ENCODE measurements around the gene THSD7B. TPM values are rescaled to one million over a fixed set of nuclear protein-coding genes. Genes with fewer than 3 reads are reported as not detected.

The THSD7B gene
- total and polyA plus RNA-seq, 9 donors, result 0.10 to 0.82 (median 0.37) TPM; not detected in 1

GRCh38 chr2:137238065-137238464 is 472.7 kb downstream of the THSD7B start:
- no peak overlapping the region for H3K27ac ChIP-seq
- 84 to 89% (median 87%) methylated on average over 3 of the region's 3 CpGs for WGBS, 3 donors
- H3K4me3 ChIP-seq, result no peak overlapping the region
- no peaks in the 10 kb centered on the region for H3K27me3 ChIP-seq
- intact Hi-C loops (cut with DNase I), result no loop called here
- H3K9me3 ChIP-seq, result no peaks in the 10 kb centered on the region
- no peaks in the 10 kb centered on the region for H3K36me3 ChIP-seq
- TF ChIP-seq, protein P1, sequence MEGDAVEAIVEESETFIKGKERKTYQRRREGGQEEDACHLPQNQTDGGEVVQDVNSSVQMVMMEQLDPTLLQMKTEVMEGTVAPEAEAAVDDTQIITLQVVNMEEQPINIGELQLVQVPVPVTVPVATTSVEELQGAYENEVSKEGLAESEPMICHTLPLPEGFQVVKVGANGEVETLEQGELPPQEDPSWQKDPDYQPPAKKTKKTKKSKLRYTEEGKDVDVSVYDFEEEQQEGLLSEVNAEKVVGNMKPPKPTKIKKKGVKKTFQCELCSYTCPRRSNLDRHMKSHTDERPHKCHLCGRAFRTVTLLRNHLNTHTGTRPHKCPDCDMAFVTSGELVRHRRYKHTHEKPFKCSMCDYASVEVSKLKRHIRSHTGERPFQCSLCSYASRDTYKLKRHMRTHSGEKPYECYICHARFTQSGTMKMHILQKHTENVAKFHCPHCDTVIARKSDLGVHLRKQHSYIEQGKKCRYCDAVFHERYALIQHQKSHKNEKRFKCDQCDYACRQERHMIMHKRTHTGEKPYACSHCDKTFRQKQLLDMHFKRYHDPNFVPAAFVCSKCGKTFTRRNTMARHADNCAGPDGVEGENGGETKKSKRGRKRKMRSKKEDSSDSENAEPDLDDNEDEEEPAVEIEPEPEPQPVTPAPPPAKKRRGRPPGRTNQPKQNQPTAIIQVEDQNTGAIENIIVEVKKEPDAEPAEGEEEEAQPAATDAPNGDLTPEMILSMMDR (IDR thresholded peaks at IDR 0.05), result no peak
- TF ChIP-seq POLR2A (IDR thresholded peaks at IDR 0.05) (no peak), EP300 (IDR thresholded peaks at IDR 0.05) (no peak)
- no peak for DNase-seq
- no peaks in the 10 kb centered on the region for H3K4me1 ChIP-seq (ENCODE audit: insufficient read depth)

DNA sequence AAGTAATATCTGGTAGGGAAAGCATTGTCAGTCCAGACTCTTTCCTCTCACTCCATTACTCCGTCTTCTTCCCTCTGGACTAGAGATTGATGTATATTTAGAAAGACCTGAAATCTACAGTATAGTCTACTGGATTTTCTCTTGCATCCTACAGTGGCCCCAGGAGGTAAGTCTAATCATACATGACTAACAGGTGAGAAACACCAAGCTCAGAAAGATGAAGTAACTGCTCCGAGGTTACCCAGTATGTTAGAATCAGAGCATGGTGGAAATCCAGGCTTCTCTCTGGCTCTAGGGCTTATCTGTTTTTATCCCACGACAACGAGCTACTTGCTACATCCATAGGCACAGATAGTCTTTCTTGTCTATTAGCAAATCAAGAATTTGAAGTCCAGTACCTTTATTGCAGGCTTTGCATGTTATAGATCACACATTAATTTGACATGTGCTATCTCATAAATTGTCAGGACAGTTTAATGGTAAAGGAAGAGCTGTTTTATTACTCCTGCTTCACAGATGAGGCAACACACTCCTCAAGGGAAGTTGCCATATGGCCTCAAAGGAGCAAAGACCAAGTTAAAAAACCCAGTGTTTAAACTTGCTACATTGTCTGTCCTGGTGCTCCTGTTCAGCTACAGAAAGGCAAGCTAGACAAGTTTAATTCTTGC is 484.3 kb downstream of the THSD7B start:
- Histone ChIP-seq H3K36me3 (no peaks in the 10 kb centered on the region), H3K4me3 (no peak overlapping the region), H3K27ac (no peak overlapping the region), H3K4me1 (ENCODE audit: insufficient read depth) (no peaks in the 10 kb centered on the region), H3K9me3 (no peaks in the 10 kb centered on the region), H3K27me3 (no peaks in the 10 kb centered on the region)
- intact Hi-C loops (cut with DNase I), result no loop called here
- TF ChIP-seq, protein P1 (IDR thresholded peaks at IDR 0.05), result no peak
- TF ChIP-seq POLR2A (IDR thresholded peaks at IDR 0.05) (no peak), EP300 (IDR thresholded peaks at IDR 0.05) (no peak)
- 56 to 67% (median 66%) methylated on average over 4 of the region's 4 CpGs for WGBS, 3 donors
- DNase-seq, result no peak

GRCh38 chr2:137250401-137250800 is 485.1 kb downstream of the THSD7B start:
- Histone ChIP-seq H3K27me3 (no peaks in the 10 kb centered on the region), H3K4me3 (no peak overlapping the region), H3K9me3 (no peaks in the 10 kb centered on the region), H3K27ac (no peak overlapping the region), H3K36me3 (no peaks in the 10 kb centered on the region), H3K4me1 (ENCODE audit: insufficient read depth) (no peaks in the 10 kb centered on the region)
- no peak for DNase-seq
- TF ChIP-seq POLR2A (IDR thresholded peaks at IDR 0.05) (no peak), EP300 (IDR thresholded peaks at IDR 0.05) (no peak)
- 83 to 95% (median 86%) methylated on average over 3 of the region's 3 CpGs for whole genome bisulfite sequencing, 3 donors
- intact Hi-C loops (cut with DNase I), result no loop called here

DNA sequence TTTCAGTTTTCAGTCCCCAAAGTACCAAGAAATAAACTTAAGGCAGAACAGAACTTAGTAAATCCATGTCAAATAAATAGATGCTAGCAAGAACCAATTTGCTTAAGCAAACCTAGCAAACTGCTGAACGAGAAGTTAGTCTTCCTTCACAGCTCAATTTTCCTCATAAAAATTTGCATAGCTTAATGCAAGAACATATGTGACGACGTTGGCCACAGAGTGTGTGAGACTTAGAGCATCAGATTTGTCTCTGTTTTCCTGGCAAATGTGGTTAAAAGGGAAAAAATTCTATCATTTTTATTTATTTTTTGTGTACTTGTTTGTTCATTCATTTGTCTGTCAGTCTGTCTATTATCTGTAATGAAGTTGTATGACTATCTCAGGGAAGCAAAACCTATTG is 485.7 kb downstream of the THSD7B start:
- Histone ChIP-seq H3K36me3 (no peaks in the 10 kb centered on the region), H3K27ac (no peak overlapping the region), H3K4me1 (ENCODE audit: insufficient read depth) (no peaks in the 10 kb centered on the region), H3K9me3 (no peaks in the 10 kb centered on the region), H3K4me3 (no peak overlapping the region), H3K27me3 (no peaks in the 10 kb centered on the region)
- TF ChIP-seq, protein P1 (IDR thresholded peaks at IDR 0.05), result no peak
- TF ChIP-seq POLR2A (IDR thresholded peaks at IDR 0.05), result no peak
- no peak for TF ChIP-seq EP300 (IDR thresholded peaks at IDR 0.05)
- no peak for DNase-seq
- intact Hi-C loops (cut with DNase I), result no loop called here
- WGBS, 3 donors, result 74 to 81% (median 80%) methylated on average over 3 of the region's 3 CpGs

DNA sequence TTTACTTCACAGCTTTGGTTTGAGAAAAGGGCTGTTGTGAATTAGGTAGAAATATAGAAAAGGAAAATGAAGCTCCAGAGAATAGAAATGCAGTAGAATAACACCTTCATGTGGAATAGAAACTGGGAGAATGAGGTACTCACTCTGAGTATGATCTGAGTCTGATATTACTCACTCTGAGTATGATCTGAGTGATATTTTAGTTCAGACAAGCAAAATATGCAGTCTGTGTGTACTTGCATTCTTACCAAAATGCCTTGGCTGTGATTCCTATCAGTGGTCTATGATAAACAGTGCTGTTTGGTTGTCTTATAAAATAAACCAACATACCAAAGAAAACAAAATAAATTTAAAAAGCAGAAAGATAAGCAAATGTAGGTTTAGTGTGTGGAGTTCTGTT is 487.6 kb downstream of the THSD7B start:
- H3K36me3 ChIP-seq, result no peaks in the 10 kb centered on the region

More for the DNA sequence above, 487.6 kb downstream of the THSD7B start:
- TF ChIP-seq POLR2A (IDR thresholded peaks at IDR 0.05) (no peak), EP300 (IDR thresholded peaks at IDR 0.05) (no peak)
- TF ChIP-seq, protein P1 (IDR thresholded peaks at IDR 0.05), result no peak
- DNase-seq, result no peak
- no peaks in the 10 kb centered on the region for H3K9me3 ChIP-seq
- H3K27me3 ChIP-seq, result no peaks in the 10 kb centered on the region
- no peak overlapping the region for H3K4me3 ChIP-seq
- intact Hi-C loops (cut with DNase I), result no loop called here
- H3K27ac ChIP-seq, result no peak overlapping the region
- no peaks in the 10 kb centered on the region for H3K4me1 ChIP-seq (ENCODE audit: insufficient read depth)
